HG02610 (cell line): ENCODE data around the gene EPG5.
A peak's percentile ranks its signal among the peaks of the same experiment; 100 is the strongest.
"Not testable (repeated sequence)": the region's sequence is repeated elsewhere in the genome, so short reads cannot be mapped to it uniquely, and the experiment has no call there.

Experiments used
- ATAC-seq: cut with Tn5 transposase; IDR thresholded peaks from one replicate; pipeline ENCODE4 v1.9.1; 2021; ENCODE audit warnings: mild to moderate bottlenecking, moderate library complexity; ENCODE audit not compliant: unreplicated experiment

Gene EPG5

DNA sequence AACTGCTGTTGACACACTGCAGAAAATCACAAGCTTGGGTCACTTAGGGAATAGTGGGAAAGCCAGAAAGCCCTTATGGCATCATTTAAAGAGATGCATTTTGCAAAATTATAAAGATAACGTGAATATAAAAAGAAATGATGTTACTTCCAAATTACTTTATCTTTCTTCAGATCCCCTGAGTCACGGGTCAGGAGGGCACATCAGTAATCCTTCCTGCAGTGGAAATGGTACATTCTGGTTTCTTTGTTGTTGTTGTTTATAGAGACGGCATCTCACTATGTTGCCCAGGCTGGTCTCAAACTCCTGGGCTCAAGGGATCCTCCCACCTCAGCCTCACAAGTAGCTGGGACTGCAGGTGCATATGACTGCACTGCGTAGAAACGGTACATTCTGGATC is 9.8 kb upstream of the EPG5 start:
- no peak for ATAC-seq

GRCh38 chr18:45976566-45976965 is 9.4 kb upstream of the EPG5 start:
- ATAC-seq, result no peak

DNA sequence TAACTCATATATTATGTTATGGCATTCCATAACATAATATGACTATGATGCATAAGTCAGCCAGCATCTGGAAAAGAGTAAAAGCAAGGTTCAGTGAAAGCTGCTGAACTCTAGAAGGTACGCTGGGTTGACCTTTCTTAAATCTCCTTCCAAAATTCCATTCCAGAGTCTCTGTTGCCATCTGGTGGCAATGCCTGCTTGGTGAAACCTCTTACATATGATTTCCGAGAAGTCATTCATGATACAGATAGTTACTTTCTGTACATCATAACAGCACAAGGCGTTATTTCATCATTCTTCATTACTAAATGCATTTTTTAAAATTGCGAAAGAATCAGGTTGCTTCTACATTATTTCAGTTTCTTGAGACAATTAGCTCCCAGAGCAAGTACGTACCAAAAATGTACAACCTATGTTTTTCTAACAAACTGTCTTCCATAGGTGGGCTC is 7.0 kb upstream of the EPG5 start:
- no peak for ATAC-seq

- ATAC-seq, result not testable (repeated sequence)
Measured at GRCh38 chr18:45964913-45965312, 2.2 kb downstream of the EPG5 start.

DNA sequence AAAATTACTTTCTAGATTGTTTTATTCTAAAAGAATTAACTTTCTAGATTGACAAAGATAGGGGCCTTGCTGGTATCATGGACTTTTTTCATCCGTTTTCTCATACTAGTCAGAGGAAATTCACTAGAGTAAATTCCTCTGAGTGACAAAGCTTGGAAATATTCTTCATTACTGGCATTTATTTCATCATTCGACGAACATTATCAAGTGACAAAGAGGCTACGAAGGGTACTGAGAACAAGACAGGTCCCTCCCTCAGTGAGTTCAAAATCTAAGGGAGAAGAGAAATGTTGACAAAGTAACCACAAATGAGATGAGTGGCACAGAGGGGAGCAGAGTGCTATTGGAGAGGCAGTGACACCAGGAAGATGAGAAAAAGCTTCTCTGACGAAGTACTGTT is 4.3 kb downstream of the EPG5 start:
- no peak for ATAC-seq

DNA sequence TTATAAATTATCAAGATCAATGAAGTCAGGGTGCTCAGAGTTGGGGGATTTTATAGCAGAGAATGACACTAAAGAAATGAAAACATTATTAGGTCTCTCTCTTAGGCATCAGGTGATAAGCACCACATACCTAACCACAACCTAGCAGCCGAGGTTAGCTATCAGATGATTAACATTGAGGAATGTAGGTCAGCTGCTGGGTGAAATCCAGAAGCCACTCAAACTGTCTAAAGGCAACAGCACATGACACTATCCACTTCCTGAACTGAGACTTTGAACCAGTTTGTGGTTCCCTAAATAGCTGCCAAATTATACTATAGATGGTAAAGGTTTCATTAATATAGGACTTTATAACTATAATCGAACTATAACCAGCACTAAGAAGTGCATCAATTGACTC is 4.7 kb downstream of the EPG5 start:
- no peak for ATAC-seq

- not testable (repeated sequence) for ATAC-seq
Measured at GRCh38 chr18:45959484-45959883, 7.6 kb downstream of the EPG5 start.

- ATAC-seq, result no peak
Measured at GRCh38 chr18:45958730-45959129, 8.4 kb downstream of the EPG5 start.

DNA sequence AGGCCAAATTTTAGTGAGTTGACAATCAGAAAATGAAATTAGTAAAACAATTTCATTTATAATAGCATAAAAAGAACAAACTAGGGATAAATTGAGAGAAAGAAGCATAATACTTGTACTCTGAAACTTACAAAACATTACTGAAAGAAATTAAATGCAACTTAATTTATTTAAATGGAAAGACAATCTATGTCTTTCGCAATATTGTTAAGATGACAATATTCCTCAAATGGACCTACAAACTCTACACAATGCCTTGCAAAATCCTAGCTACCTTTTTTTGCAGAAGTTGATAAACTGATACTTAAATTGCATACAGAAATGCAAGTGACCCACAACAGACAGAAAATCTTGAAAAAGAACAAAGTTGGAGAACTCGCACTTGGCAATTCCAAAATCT is 9.1 kb downstream of the EPG5 start:
- ATAC-seq, result no peak

- no peak for ATAC-seq
Measured at GRCh38 chr18:45957100-45957499, 10.0 kb downstream of the EPG5 start.

GRCh38 chr18:45954070-45954934 is 12.8 kb downstream of the EPG5 start:
- no peak for ATAC-seq

DNA sequence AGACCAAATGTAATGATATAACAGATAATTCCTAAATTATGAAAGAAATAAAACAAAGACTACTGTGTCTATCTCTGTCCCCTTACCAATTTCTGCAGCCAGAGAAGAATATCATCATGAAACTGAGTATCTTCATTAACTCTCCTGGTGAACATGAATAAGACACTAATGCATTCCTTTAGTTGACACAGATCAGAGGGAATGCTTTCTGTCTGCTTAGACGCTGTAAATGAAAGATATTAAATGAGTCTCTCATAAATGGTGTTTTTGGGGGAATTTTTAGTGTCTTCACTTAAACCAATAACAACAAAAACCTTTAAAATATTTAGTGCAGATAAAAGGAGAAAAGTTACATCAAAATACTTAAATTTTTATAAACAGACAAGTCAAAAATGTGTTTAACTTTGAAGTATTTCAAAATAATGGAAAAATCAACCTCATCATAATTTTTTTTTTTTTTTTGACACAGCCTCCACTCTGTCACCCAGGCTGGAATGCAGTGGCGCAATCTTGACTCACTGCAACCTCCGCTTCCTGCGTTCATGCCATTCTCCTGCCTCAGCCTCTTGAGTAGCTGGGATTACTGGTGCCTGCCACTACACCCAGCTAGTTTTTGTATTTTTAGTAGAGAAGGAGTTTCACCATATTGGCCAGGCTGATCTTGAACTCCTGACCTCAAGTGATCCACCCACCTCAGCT is 16.0 kb downstream of the EPG5 start:
- no peak for ATAC-seq

GRCh38 chr18:45945669-45946068 is 21.5 kb downstream of the EPG5 start:
- no peak for ATAC-seq

GRCh38 chr18:45940724-45941123 is 26.4 kb downstream of the EPG5 start:
- ATAC-seq, result peak; percentile 48

GRCh38 chr18:45939236-45939635 is 27.9 kb downstream of the EPG5 start:
- no peak for ATAC-seq

- peak; percentile 77 for ATAC-seq
Measured at GRCh38 chr18:45938488-45938935, 28.6 kb downstream of the EPG5 start.

GRCh38 chr18:45935591-45936335 is 31.4 kb downstream of the EPG5 start:
- ATAC-seq, result no peak

DNA sequence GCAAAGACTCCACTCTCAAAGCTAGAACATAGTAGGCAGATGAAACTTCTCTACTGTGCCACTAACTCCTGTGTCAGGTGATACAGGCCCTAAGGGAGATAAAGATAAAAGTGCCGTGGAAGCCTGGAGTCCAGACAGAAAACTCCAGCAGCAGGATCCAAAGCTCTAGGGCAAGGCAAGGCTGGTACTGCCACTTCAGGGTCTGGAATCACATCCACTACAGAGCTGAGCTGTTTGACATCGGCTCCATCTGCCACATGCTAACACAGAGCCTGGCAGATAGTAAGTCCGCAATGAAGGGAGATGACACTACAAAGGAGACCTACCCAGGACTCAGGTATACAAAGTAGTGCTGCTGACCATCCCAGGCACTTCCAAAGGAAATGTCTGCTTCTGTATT is 34.4 kb downstream of the EPG5 start:
- no peak for ATAC-seq

- no peak for ATAC-seq
Measured at GRCh38 chr18:45930963-45931362, 36.2 kb downstream of the EPG5 start.

GRCh38 chr18:45926691-45927090 is 40.4 kb downstream of the EPG5 start:
- no peak for ATAC-seq

DNA sequence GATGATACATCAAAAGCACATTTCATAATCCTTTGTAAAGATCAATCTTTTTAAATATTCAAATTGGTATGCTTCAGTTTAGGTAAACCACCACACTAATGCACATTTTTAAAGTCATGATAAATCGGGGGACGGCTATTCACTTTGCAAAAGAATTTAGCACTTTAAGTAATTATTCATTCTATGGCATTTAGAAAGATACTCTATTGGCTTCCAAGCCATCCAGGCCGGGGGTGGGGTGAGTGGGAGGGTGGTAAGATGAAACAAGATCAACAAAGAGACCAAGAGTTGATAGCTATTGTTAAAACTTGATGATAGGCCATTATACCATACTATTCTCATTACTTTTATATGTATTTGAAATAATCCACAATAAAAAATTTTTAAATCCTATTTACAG is 41.0 kb downstream of the EPG5 start:
- no peak for ATAC-seq
